SK-N-SH (cell line): ENCODE measurements around the gene FAM81A. TPM values are rescaled to one million over a fixed set of nuclear protein-coding genes. Genes with fewer than 3 reads are reported as not detected.

Experiments used
- CTCF ChIA-PET: fragments of 300-600, 350-600 bp; formaldehyde crosslinking; extraction: SDS; loops from one replicate; lab custom pipeline; 2021; lab: Yijun Ruan, JAX
- POLR2A ChIA-PET: fragments of 350-600 bp; sonication (Branson Sonifier 250); formaldehyde crosslinking; extraction: SDS; loops from one replicate; lab custom pipeline; 2020; ENCODE audit warnings: antibody characterized with exemption, inconsistent platforms; lab: Yijun Ruan, JAX
- DNase-seq: peaks from one replicate; pipeline ENCODE4 v3.0.0; 2012
- H2AFZ ChIP-seq: fragments of 200-600 bp; sonication (generic); 2 replicates; pipeline ENCODE4 v1.8.1; 2016; ENCODE audit warnings: antibody characterized with exemption, mild to moderate bottlenecking, low read depth
- H3F3A ChIP-seq: fragments of 200-600 bp; sonication (generic); replicated peaks from 2 replicates; pipeline ENCODE3; 2016; ENCODE audit warnings: antibody characterized with exemption, mild to moderate bottlenecking; ENCODE audit not compliant: insufficient read depth
- H3K27ac ChIP-seq, 2 experiments: fragments of 200-500 bp in 1 of 2; fragments of 200-600 bp in 1 of 2; sonication (Bioruptor generic) in 1 of 2; sonication (generic), shearing (Covaris generic) in 1 of 2; 2 replicates each; pipeline versions ENCODE4 v1.5.1 to v1.6.1; 2014 to 2016; ENCODE audit warnings: low read depth in 2 of 2, inconsistent platforms in 1 of 2, low read length in 1 of 2, mild to moderate bottlenecking in 1 of 2, mixed read lengths in 1 of 2
- H3K27me3 ChIP-seq: fragments of 200-600 bp; sonication (generic), shearing (Covaris generic); 2 replicates; pipeline ENCODE4 v1.6.1; 2016; ENCODE audit warnings: mixed run types; ENCODE audit not compliant: insufficient read depth
- H3K36me3 ChIP-seq, 2 experiments: fragments of 200-500 bp in 1 of 2; fragments of 200-600 bp in 1 of 2; sonication (Bioruptor generic) in 1 of 2; sonication (generic) in 1 of 2; replicated peaks in 1 of 2; 2 replicates each; pipeline versions ENCODE3 to v1.5.1; 2014 to 2016; ENCODE audit warnings: low read length in 1 of 2, mild to moderate bottlenecking in 1 of 2; ENCODE audit not compliant: insufficient read depth in 2 of 2, control insufficient read depth in 1 of 2
- H3K4me1 ChIP-seq, 2 experiments: fragments of 200-500 bp in 1 of 2; fragments of 200-600 bp in 1 of 2; sonication (Bioruptor generic) in 1 of 2; sonication (generic), shearing (Covaris generic) in 1 of 2; 2 replicates each; pipeline versions ENCODE4 v1.5.1 to v1.6.1; 2014 to 2016; ENCODE audit warnings: low read depth in 1 of 2, low read length in 1 of 2, mixed run types in 1 of 2; ENCODE audit not compliant: insufficient read depth in 2 of 2, control insufficient read depth in 1 of 2
- H3K4me2 ChIP-seq: fragments of 200-600 bp; sonication (generic), shearing (Covaris generic); 2 replicates; pipeline ENCODE4 v1.6.1; 2017; ENCODE audit warnings: mixed run types
- H3K4me3 ChIP-seq, 2 experiments: fragments of 200-500 bp in 1 of 2; fragments of 200-600 bp in 1 of 2; sonication (Bioruptor generic) in 1 of 2; sonication (generic), shearing (Covaris generic) in 1 of 2; 2 replicates each; pipeline versions ENCODE4 v1.5.1 to v1.8.1; 2014 to 2016; ENCODE audit warnings: low read depth in 2 of 2, inconsistent platforms in 1 of 2, low read length in 1 of 2, mild to moderate bottlenecking in 1 of 2, mixed read lengths in 1 of 2, moderate library complexity in 1 of 2
- H3K79me2 ChIP-seq: fragments of 200-600 bp; sonication (generic); 2 replicates; pipeline ENCODE4 v1.8.1; 2017; ENCODE audit warnings: mild to moderate bottlenecking; ENCODE audit not compliant: insufficient read depth
- H3K9ac ChIP-seq: fragments of 200-600 bp; sonication (generic); 2 replicates; pipeline ENCODE4 v1.6.1; 2017; ENCODE audit warnings: mixed run types
- H3K9me2 ChIP-seq: fragments of 200-600 bp; sonication (generic); 2 replicates; pipeline ENCODE4 v1.6.1; 2017; ENCODE audit warnings: mixed run types
- H3K9me3 ChIP-seq: fragments of 200-600 bp; sonication (generic); 2 replicates; pipeline ENCODE4 v1.6.1; 2017; ENCODE audit warnings: mixed run types, mild to moderate bottlenecking, moderate library complexity
- H4K20me1 ChIP-seq: fragments of 200-600 bp; sonication (generic); 2 replicates; pipeline ENCODE4 v1.6.1; 2017; ENCODE audit warnings: mild to moderate bottlenecking, mixed run types; ENCODE audit not compliant: insufficient read depth
- CHD2 ChIP-seq: fragments of 150-350 bp; IDR thresholded peaks from 2 replicates; pipeline ENCODE4 v1.6.1; 2018; ENCODE audit warnings: low read length; ENCODE audit not compliant: partially characterized antibody
- EZH2phosphoT487 ChIP-seq: fragments of 200-600 bp; sonication (generic); IDR thresholded peaks from 2 replicates; pipeline ENCODE4 v1.6.1; 2017; ENCODE audit warnings: low read depth, mixed run types, mild to moderate bottlenecking, antibody characterized with exemption, moderate library complexity, borderline replicate concordance
- FOSL2 ChIP-seq: IDR thresholded peaks from 2 replicates; pipeline ENCODE4 v1.4.0; 2012; ENCODE audit warnings: low read depth, mild to moderate bottlenecking, moderate library complexity, borderline replicate concordance
- FOXM1 ChIP-seq: IDR thresholded peaks from 2 replicates; pipeline ENCODE4 v1.4.0; 2012; ENCODE audit warnings: low read depth, mild to moderate bottlenecking
- GABPA ChIP-seq: IDR thresholded peaks from 2 replicates; pipeline ENCODE4 v1.4.0; 2012; ENCODE audit warnings: low read depth, mild to moderate bottlenecking
- GATA2 ChIP-seq: sonication (generic); formaldehyde crosslinking; IDR thresholded peaks from 2 replicates; pipeline ENCODE4 v1.5.0; 2020; ENCODE audit warnings: mild to moderate bottlenecking, missing genetic modification reagents
- IRF3 ChIP-seq: fragments of 150-350 bp; IDR thresholded peaks from 2 replicates; pipeline ENCODE4 v1.6.1; 2016; ENCODE audit warnings: mild to moderate bottlenecking, low read depth, low read length
- JUND ChIP-seq: IDR thresholded peaks from 2 replicates; pipeline ENCODE4 v1.4.0; 2012
- MEF2A ChIP-seq: IDR thresholded peaks from 2 replicates; pipeline ENCODE4 v1.4.0; 2012; ENCODE audit warnings: low read depth, borderline replicate concordance
- MXI1 ChIP-seq: IDR thresholded peaks from 2 replicates; pipeline ENCODE4 v1.6.1; 2012; ENCODE audit warnings: mild to moderate bottlenecking, low read depth, low read length, improper control_type of control experiment
- POLR2AphosphoS5 ChIP-seq: IDR thresholded peaks from 2 replicates; pipeline ENCODE4 v1.6.1; 2012; ENCODE audit warnings: low read depth, low read length
- RAD21 ChIP-seq: IDR thresholded peaks from 2 replicates; pipeline ENCODE4 v1.6.1; 2012; ENCODE audit warnings: mild to moderate bottlenecking, low read length
- RCOR1 ChIP-seq: fragments of 150-350 bp; IDR thresholded peaks from 2 replicates; pipeline ENCODE4 v1.6.1; 2017; ENCODE audit warnings: antibody characterized with exemption, low read length
- RFX5 ChIP-seq: IDR thresholded peaks from 2 replicates; pipeline ENCODE4 v1.6.1; 2012; ENCODE audit warnings: mild to moderate bottlenecking, improper control_type of control experiment, low read length
- SMC3 ChIP-seq: IDR thresholded peaks from 2 replicates; pipeline ENCODE4 v1.6.1; 2012; ENCODE audit warnings: low read depth, low read length, improper control_type of control experiment
- TCF12 ChIP-seq: IDR thresholded peaks from 2 replicates; pipeline ENCODE4 v1.4.0; 2012
- YY1 ChIP-seq: IDR thresholded peaks from 2 replicates; pipeline ENCODE4 v1.4.0; 2012; ENCODE audit warnings: low read depth, mild to moderate bottlenecking
- WGBS: methylation state at CpG from one replicate; pipeline ENCODE4 v1.1.6; 2017; ENCODE audit warnings: low lambda C conversion rate; 5-methylcytosine and 5-hydroxymethylcytosine counted together
- polyA plus RNA-seq, 3 experiments: library from polyadenylated mRNA; depleted of rRNA; stranded (reverse); fragments of >200 nt; gene quantifications; 2 replicates each; pipeline ENCODE4 v1.2.3, GENCODE V29; 2012
- TF ChIP-seq, protein P1 (sequence below): fragments of 200-600 bp; sonication (generic); IDR thresholded peaks from 2 replicates; pipeline ENCODE4 v1.6.1; 2017; ENCODE audit warnings: antibody characterized with exemption, mild to moderate bottlenecking, moderate library complexity
- TF ChIP-seq, protein P2 (sequence below): IDR thresholded peaks from 2 replicates; pipeline ENCODE4 v1.6.1; 2012; ENCODE audit warnings: mild to moderate bottlenecking, low read depth, low read length, moderate library complexity
- TF ChIP-seq, protein P3 (sequence below): IDR thresholded peaks from 2 replicates; pipeline ENCODE4; 2012

Gene FAM81A
- polyA plus RNA-seq, 1 of the 3 experiments (the other 2 are of a cell fraction): 1.1 TPM

DNA sequence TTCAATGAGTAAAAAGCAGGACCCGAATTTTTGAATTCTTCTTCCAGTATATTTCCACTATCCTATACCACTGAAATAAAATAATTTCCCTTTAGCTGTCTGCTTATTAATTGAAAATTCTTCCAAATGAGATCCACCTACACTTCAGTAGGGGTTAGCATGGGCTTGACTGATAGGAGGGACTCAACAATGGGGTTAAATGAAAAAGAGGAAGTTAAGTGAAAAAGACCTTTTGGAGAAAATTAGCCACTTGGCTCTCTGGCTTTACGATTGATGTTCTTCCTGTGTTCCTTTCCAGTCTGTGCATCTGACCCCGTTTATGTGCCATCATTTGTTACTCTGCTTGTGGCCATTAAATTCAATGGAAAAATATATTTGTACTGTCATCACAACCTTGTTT lies 119.6 kb downstream of the FAM81A start:
- no peaks in the 10 kb centered on the region for H3K9me2 ChIP-seq
- H4K20me1 ChIP-seq: no peaks in the 10 kb centered on the region
- H3K36me3 ChIP-seq: no peaks in the 10 kb centered on the region
- H3K4me2 ChIP-seq: no peak overlapping the region
- no peak overlapping the region for H3K9ac ChIP-seq
- DNase-seq: no peak
- no peak overlapping the region for H2AFZ ChIP-seq
- ChIA-PET POLR2A (no interaction called here), CTCF (no interaction called here)
- H3K9me3 ChIP-seq: no peaks in the 10 kb centered on the region
- 45% methylated on average over 3 of the region's 3 CpGs for WGBS
- no peak overlapping the region for H3K27ac ChIP-seq
- no peaks in the 10 kb centered on the region for H3K27me3 ChIP-seq
- TF ChIP-seq YY1 (no peak), CHD2 (no peak), RCOR1 (no peak), GABPA (no peak), SMC3 (no peak), FOXM1 (no peak), FOSL2 (no peak), JUND (no peak), EZH2phosphoT487 (no peak), MXI1 (no peak), POLR2AphosphoS5 (no peak), RAD21 (no peak), IRF3 (no peak), TCF12 (no peak), RFX5 (no peak), GATA2 (CRISPR knock-in tag) (no peak), MEF2A (no peak)
- TF ChIP-seq, protein P1, sequence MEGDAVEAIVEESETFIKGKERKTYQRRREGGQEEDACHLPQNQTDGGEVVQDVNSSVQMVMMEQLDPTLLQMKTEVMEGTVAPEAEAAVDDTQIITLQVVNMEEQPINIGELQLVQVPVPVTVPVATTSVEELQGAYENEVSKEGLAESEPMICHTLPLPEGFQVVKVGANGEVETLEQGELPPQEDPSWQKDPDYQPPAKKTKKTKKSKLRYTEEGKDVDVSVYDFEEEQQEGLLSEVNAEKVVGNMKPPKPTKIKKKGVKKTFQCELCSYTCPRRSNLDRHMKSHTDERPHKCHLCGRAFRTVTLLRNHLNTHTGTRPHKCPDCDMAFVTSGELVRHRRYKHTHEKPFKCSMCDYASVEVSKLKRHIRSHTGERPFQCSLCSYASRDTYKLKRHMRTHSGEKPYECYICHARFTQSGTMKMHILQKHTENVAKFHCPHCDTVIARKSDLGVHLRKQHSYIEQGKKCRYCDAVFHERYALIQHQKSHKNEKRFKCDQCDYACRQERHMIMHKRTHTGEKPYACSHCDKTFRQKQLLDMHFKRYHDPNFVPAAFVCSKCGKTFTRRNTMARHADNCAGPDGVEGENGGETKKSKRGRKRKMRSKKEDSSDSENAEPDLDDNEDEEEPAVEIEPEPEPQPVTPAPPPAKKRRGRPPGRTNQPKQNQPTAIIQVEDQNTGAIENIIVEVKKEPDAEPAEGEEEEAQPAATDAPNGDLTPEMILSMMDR: no peak
- TF ChIP-seq, protein P2, sequence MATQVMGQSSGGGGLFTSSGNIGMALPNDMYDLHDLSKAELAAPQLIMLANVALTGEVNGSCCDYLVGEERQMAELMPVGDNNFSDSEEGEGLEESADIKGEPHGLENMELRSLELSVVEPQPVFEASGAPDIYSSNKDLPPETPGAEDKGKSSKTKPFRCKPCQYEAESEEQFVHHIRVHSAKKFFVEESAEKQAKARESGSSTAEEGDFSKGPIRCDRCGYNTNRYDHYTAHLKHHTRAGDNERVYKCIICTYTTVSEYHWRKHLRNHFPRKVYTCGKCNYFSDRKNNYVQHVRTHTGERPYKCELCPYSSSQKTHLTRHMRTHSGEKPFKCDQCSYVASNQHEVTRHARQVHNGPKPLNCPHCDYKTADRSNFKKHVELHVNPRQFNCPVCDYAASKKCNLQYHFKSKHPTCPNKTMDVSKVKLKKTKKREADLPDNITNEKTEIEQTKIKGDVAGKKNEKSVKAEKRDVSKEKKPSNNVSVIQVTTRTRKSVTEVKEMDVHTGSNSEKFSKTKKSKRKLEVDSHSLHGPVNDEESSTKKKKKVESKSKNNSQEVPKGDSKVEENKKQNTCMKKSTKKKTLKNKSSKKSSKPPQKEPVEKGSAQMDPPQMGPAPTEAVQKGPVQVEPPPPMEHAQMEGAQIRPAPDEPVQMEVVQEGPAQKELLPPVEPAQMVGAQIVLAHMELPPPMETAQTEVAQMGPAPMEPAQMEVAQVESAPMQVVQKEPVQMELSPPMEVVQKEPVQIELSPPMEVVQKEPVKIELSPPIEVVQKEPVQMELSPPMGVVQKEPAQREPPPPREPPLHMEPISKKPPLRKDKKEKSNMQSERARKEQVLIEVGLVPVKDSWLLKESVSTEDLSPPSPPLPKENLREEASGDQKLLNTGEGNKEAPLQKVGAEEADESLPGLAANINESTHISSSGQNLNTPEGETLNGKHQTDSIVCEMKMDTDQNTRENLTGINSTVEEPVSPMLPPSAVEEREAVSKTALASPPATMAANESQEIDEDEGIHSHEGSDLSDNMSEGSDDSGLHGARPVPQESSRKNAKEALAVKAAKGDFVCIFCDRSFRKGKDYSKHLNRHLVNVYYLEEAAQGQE: no peak
- TF ChIP-seq, protein P3, sequence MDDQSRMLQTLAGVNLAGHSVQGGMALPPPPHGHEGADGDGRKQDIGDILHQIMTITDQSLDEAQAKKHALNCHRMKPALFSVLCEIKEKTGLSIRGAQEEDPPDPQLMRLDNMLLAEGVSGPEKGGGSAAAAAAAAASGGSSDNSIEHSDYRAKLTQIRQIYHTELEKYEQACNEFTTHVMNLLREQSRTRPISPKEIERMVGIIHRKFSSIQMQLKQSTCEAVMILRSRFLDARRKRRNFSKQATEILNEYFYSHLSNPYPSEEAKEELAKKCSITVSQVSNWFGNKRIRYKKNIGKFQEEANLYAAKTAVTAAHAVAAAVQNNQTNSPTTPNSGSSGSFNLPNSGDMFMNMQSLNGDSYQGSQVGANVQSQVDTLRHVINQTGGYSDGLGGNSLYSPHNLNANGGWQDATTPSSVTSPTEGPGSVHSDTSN: no peak
- H3K4me3 ChIP-seq: no peak overlapping the region
- no peaks in the 10 kb centered on the region for H3F3A ChIP-seq
- no peaks in the 10 kb centered on the region for H3K4me1 ChIP-seq
- no peaks in the 10 kb centered on the region for H3K79me2 ChIP-seq
